ENCODE data around the gene KRTAP9-6.
"Not testable (repeated sequence)": the region's sequence is repeated elsewhere in the genome, so short reads cannot be mapped to it uniquely, and the experiment has no call there.

The KRTAP9-6 gene

GRCh38 chr17:41265078-41265477 lies at the start of gene KRTAP9-6:
KRTAP9-6 (plus strand) TSS chr17:41265378; CDS start chr17:41265378, 0 bp downstream.
- TF ChIP-seq Cebpa-rat (IDR thresholded peaks at IDR 0.05), result no peak
- Histone ChIP-seq H3K36me3 (no peaks in the 10 kb centered on the region), H3K4me1 (peaks cover 0 to 12% (median 0%) of the 10 kb centered on the region in 10 experiments; a peak in 3 of 20 replicates), H3K4me2 (peak within 1 kb of the TSS in 2 of 11 experiments; percentile 34; a peak in 4 of 22 replicates), H3K27ac (no peak within 1 kb of the TSS), H3K9ac (no peak within 1 kb of the TSS), H3K9me3 (replicated peaks in 1 of 11) (no peaks in the 10 kb centered on the region), H3K4me3 (no peak within 1 kb of the TSS), H3K27me3 (no peaks in the 10 kb centered on the region), H4K20me1 (no peaks in the 10 kb centered on the region)

- Histone ChIP-seq H3K9me3 (replicated peaks in 1 of 11) (peaks cover 4 to 12% (median 8%) of the 10 kb centered on the region in 11 experiments; a peak in 11 of 22 replicates), H3K27ac (no peak overlapping the region), H3K4me1 (peaks cover 0 to 16% (median 7%) of the 10 kb centered on the region in 10 experiments; a peak in 12 of 20 replicates), H3K27me3 (no peaks in the 10 kb centered on the region), H3K36me3 (no peaks in the 10 kb centered on the region), H4K20me1 (no peaks in the 10 kb centered on the region), H3K4me2 (no peak overlapping the region), H3K9ac (no peak overlapping the region), H3K4me3 (no peak overlapping the region)
- TF ChIP-seq Cebpa-rat (IDR thresholded peaks at IDR 0.05), result no peak
These were observed 49.5 kb upstream of the KRTAP9-6 start for GRCh38 chr17:41215681-41216080.

GRCh38 chr17:41223821-41224220 lies 41.4 kb upstream of the KRTAP9-6 start:
- Histone ChIP-seq H3K27ac (no peak overlapping the region), H3K9me3 (replicated peaks in 1 of 11) (peaks cover 1 to 12% (median 8%) of the 10 kb centered on the region in 11 experiments; a peak in 10 of 22 replicates), H3K27me3 (no peaks in the 10 kb centered on the region), H3K4me3 (no peak overlapping the region), H3K9ac (no peak overlapping the region), H3K4me1 (peaks cover 0 to 6% (median 0%) of the 10 kb centered on the region in 10 experiments; a peak in 4 of 20 replicates), H3K36me3 (no peaks in the 10 kb centered on the region), H4K20me1 (no peaks in the 10 kb centered on the region), H3K4me2 (no peak overlapping the region)
- TF ChIP-seq Cebpa-rat (IDR thresholded peaks at IDR 0.05), result no peak

GRCh38 chr17:41226051-41226450 lies 39.1 kb upstream of the KRTAP9-6 start:
- Histone ChIP-seq H3K36me3 (no peaks in the 10 kb centered on the region), H3K27ac (no peak overlapping the region), H3K4me1 (peaks cover 0 to 5% (median 0%) of the 10 kb centered on the region in 10 experiments; a peak in 4 of 20 replicates), H3K27me3 (no peaks in the 10 kb centered on the region), H3K9ac (no peak overlapping the region), H3K4me3 (no peak overlapping the region), H3K9me3 (replicated peaks in 1 of 11) (0 out of 22 replicates have a peak, but pooled peaks cover 0 to 6% (median 0%) of the 10 kb centered on the region in 11 experiments), H3K4me2 (no peak overlapping the region), H4K20me1 (no peaks in the 10 kb centered on the region)
- no peak for TF ChIP-seq Cebpa-rat (IDR thresholded peaks at IDR 0.05)

- H3K27ac ChIP-seq; H3K9me3 ChIP-seq (replicated peaks in 1 of 11); H3K4me3 ChIP-seq; H3K4me1 ChIP-seq; H3K27me3 ChIP-seq; H3K36me3 ChIP-seq; H3K4me2 ChIP-seq; H4K20me1 ChIP-seq; H3K9ac ChIP-seq: not testable (repeated sequence)
These were observed 38.5 kb upstream of the KRTAP9-6 start, which contains the start of gene KRTAP9-2 for GRCh38 chr17:41226598-41227095. KRTAP9-2 (plus strand) TSS chr17:41226648; CDS start chr17:41226655, 7 bp downstream.

- Histone ChIP-seq H3K27me3 (no peaks in the 10 kb centered on the region), H3K4me1 (no peaks in the 10 kb centered on the region), H3K9me3 (replicated peaks in 1 of 11) (0 out of 22 replicates have a peak, but pooled peaks cover 0 to 6% (median 0%) of the 10 kb centered on the region in 11 experiments), H3K4me2 (no peak overlapping the region), H4K20me1 (no peaks in the 10 kb centered on the region), H3K36me3 (no peaks in the 10 kb centered on the region), H3K27ac (no peak overlapping the region), H3K9ac (no peak overlapping the region), H3K4me3 (no peak overlapping the region)
- TF ChIP-seq Cebpa-rat (IDR thresholded peaks at IDR 0.05), result no peak
These were observed 35.1 kb upstream of the KRTAP9-6 start for GRCh38 chr17:41230094-41230493.

- no peak overlapping the region for H3K4me2 ChIP-seq
- no peak for TF ChIP-seq Cebpa-rat (IDR thresholded peaks at IDR 0.05)
- no peak overlapping the region for H3K27ac ChIP-seq
- H3K27me3 ChIP-seq, result no peaks in the 10 kb centered on the region
- H4K20me1 ChIP-seq, result no peaks in the 10 kb centered on the region
- H3K4me1 ChIP-seq, result no peaks in the 10 kb centered on the region
- H3K36me3 ChIP-seq, result no peaks in the 10 kb centered on the region
- no peaks in the 10 kb centered on the region for H3K9me3 ChIP-seq (replicated peaks in 1 of 11)
- H3K4me3 ChIP-seq, result no peak overlapping the region
- no peak overlapping the region for H3K9ac ChIP-seq
These were observed 33.4 kb upstream of the KRTAP9-6 start for GRCh38 chr17:41231731-41232130.

GRCh38 chr17:41232399-41233105 lies 32.6 kb upstream of the KRTAP9-6 start, which contains the start of gene KRTAP9-3:
KRTAP9-3 (plus strand) TSS chr17:41232449; CDS start chr17:41232502, 53 bp downstream.
- H3K9me3 ChIP-seq (replicated peaks in 1 of 11); H4K20me1 ChIP-seq; H3K4me1 ChIP-seq; H3K36me3 ChIP-seq; H3K27ac ChIP-seq; H3K9ac ChIP-seq; H3K4me2 ChIP-seq; H3K27me3 ChIP-seq; H3K4me3 ChIP-seq: not testable (repeated sequence)

- not testable (repeated sequence) for H3K4me1 ChIP-seq, H3K27me3 ChIP-seq
- peaks cover 7 to 14% (median 10%) of the 10 kb centered on the region in 11 experiments; a peak in 19 of 22 replicates for H3K9me3 ChIP-seq (replicated peaks in 1 of 11)
These were observed 28.1 kb upstream of the KRTAP9-6 start for GRCh38 chr17:41237116-41237515.

GRCh38 chr17:41237949-41238437 lies 27.2 kb upstream of the KRTAP9-6 start, which contains the start of gene KRTAP9-8:
KRTAP9-8 (plus strand) TSS chr17:41237999; CDS start chr17:41238052, 53 bp downstream.
- H3K36me3 ChIP-seq, H3K4me3 ChIP-seq, H4K20me1 ChIP-seq, H3K4me1 ChIP-seq, H3K27me3 ChIP-seq, H3K9ac ChIP-seq, H3K27ac ChIP-seq, H3K4me2 ChIP-seq: not testable (repeated sequence)
- H3K9me3 ChIP-seq (replicated peaks in 1 of 11), result peaks cover 7 to 14% (median 10%) of the 10 kb centered on the region in 11 experiments; a peak in 19 of 22 replicates

More at GRCh38 chr17:41237116-41237515, 28.1 kb upstream of the KRTAP9-6 start:
- not testable (repeated sequence) for H3K36me3 ChIP-seq, H3K4me3 ChIP-seq, H3K9ac ChIP-seq, H3K4me2 ChIP-seq, H3K27ac ChIP-seq, H4K20me1 ChIP-seq

GRCh38 chr17:41246995-41247787 lies 18.0 kb upstream of the KRTAP9-6 start:
- H4K20me1 ChIP-seq; H3K9me3 ChIP-seq (replicated peaks in 1 of 11); H3K4me3 ChIP-seq; H3K27ac ChIP-seq; H3K4me1 ChIP-seq; H3K9ac ChIP-seq; H3K27me3 ChIP-seq; H3K36me3 ChIP-seq; H3K4me2 ChIP-seq: not testable (repeated sequence)

- not testable (repeated sequence) for H3K4me1 ChIP-seq; H3K9me3 ChIP-seq (replicated peaks in 1 of 11); H4K20me1 ChIP-seq; H3K4me3 ChIP-seq; H3K36me3 ChIP-seq; H3K9ac ChIP-seq; H3K27me3 ChIP-seq; H3K27ac ChIP-seq; H3K4me2 ChIP-seq
These were observed 15.4 kb upstream of the KRTAP9-6 start, which contains the start of gene KRTAP9-4 for GRCh38 chr17:41249637-41250240. KRTAP9-4 (plus strand) TSS chr17:41249687; CDS start chr17:41249721, 34 bp downstream.

All from BLaER1 treated with 17β-estradiol and CSF1 and Interleukin-3, amounts not matched to agents 10 nM and 100 nM (cell line).